Rectal smooth muscle tissue (tissue), 1 donor: ENCODE measurements around the gene SMPD3.

Experiments
- H3K27ac ChIP-seq: one replicate; pipeline ENCODE4 v1.7.0; 2013; ENCODE audit warnings: low read depth, low read length, inconsistent platforms
- H3K27me3 ChIP-seq: one replicate; pipeline ENCODE4 v1.7.0; 2013; ENCODE audit warnings: low read length; ENCODE audit not compliant: control insufficient read depth, insufficient read depth
- H3K36me3 ChIP-seq: one replicate; pipeline ENCODE4 v1.7.0; 2013; ENCODE audit warnings: low read length; ENCODE audit not compliant: control insufficient read depth, insufficient read depth
- H3K4me1 ChIP-seq: one replicate; pipeline ENCODE4 v1.7.0; 2013; ENCODE audit warnings: low read length; ENCODE audit not compliant: control insufficient read depth, insufficient read depth
- H3K4me3 ChIP-seq: one replicate; pipeline ENCODE4 v1.7.0; 2013; ENCODE audit warnings: low read length
- H3K9ac ChIP-seq: one replicate; pipeline ENCODE4 v1.7.0; 2013; ENCODE audit warnings: low read length

Gene SMPD3

DNA sequence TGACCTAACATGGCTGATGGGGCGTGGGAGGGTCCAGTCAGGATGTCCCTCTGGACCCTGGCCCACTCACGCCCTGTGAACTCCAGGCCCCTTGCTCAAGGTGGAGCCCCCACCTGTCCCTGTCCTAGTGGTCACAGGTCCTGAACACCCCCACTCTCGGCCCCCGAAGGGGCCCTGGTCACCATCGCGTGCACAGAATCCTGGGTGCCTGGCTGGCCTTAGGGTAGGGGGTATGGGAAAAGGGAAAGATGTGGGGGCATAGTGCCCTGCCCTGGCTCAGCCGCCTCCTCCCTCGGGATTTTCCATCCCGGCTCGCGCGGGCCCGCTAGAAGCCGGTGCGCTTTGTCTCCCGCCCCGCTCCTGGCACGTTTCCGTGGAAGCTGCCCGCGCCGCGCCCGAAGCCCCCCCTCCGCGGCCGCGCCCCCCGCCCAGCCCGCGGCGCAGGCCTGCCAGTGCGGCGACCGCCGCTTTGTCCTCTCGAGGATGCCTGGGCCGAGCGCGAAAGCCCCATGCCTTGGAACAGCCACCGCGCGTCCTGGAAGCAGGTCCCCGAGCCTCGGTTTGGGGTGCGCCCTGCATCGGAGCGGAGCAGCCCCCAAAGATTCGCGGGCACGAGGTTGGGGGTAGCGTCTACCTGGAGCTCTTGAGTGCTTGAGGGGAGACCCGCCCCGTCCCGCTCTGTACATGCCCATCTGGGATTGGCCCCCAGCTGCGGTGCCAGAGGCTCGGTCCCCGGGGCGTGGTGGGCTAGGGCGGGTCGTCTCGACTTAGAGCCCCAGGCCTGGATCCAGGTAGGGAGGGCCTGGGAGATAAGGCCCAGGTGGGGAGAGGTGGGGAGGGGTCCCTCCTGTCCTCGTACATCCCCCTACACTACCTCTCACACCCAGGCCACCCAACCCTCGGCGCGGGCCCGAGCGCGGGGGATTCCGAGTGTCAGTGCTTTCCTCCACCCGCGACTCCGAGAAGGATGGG is 1.3 kb downstream of the SMPD3 start:
- H3K27ac ChIP-seq, result no peak overlapping the region
- H3K9ac ChIP-seq, result no peak overlapping the region
- H3K4me1 ChIP-seq, result peaks cover 8% of the 10 kb centered on the region
- H3K36me3 ChIP-seq, result no peaks in the 10 kb centered on the region
- peak overlapping the region; percentile 68 for H3K4me3 ChIP-seq
- peaks cover 3% of the 10 kb centered on the region for H3K27me3 ChIP-seq

DNA sequence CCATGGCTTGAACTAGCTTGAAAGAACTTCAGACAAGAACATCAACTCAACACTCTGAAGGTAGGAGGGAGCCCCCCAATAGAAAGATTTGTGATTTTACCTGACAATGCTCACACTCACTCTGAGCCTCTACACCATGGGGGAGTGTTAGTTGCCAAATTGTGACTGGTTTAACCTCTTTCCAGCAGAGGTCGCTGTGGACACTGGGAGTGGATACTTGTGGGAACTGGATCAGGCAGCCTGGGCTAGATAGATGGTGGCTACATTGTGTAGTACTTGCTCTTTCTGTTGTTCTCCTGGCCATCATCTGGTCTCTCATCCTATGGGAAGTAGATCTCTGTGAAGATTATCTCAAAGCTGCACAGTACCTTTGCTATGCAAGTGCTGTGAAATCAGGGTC is 2.9 kb downstream of the SMPD3 start:
- Histone ChIP-seq H3K27me3 (peaks cover 3% of the 10 kb centered on the region), H3K9ac (no peak overlapping the region), H3K4me3 (no peak overlapping the region), H3K36me3 (no peaks in the 10 kb centered on the region), H3K27ac (no peak overlapping the region), H3K4me1 (peaks cover 8% of the 10 kb centered on the region)

DNA sequence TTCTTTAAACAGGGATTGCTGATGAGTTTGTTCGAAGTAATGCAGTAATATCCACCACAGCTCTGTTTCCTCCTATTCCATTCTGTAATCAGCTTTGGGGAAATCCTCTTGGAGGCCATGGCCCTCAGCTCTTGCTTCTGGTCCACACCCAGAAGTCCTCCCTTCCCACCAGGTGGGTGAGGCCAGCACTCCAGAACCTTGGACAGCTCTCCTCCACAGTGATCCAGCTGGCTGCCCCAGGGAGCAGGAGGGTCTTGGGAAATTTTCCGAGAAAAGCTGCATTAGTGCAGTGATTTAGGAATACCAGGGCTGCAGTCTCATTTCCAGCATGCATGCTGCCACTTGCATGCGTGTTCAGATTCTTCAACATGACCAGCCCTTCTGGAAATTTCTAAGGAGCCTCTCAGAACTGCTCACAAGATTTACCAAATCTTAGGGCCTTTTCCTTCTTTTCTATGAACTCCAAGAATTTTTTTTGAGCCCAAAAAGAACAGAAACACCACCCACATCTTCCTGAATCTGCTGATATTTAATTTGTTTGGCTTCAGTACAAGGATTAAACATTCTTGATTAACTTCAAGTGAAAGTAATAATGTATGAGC is 4.2 kb downstream of the SMPD3 start:
- H3K27ac ChIP-seq, result no peak overlapping the region
- H3K36me3 ChIP-seq, result no peaks in the 10 kb centered on the region
- H3K4me3 ChIP-seq, result no peak overlapping the region
- peaks cover 3% of the 10 kb centered on the region for H3K27me3 ChIP-seq
- H3K4me1 ChIP-seq, result peaks cover 8% of the 10 kb centered on the region
- no peak overlapping the region for H3K9ac ChIP-seq

- no peaks in the 10 kb centered on the region for H3K36me3 ChIP-seq
- H3K27me3 ChIP-seq, result no peaks in the 10 kb centered on the region
- no peak overlapping the region for H3K27ac ChIP-seq
- H3K9ac ChIP-seq, result no peak overlapping the region
- H3K4me1 ChIP-seq, result no peaks in the 10 kb centered on the region
- H3K4me3 ChIP-seq, result no peak overlapping the region
Observed at GRCh38 chr16:68436581-68436980, 11.7 kb downstream of the SMPD3 start.

GRCh38 chr16:68434624-68435210 is 13.6 kb downstream of the SMPD3 start:
- Histone ChIP-seq H3K4me3 (no peak overlapping the region), H3K9ac (no peak overlapping the region), H3K27ac (no peak overlapping the region), H3K36me3 (no peaks in the 10 kb centered on the region), H3K27me3 (no peaks in the 10 kb centered on the region), H3K4me1 (no peaks in the 10 kb centered on the region)

- no peak overlapping the region for H3K4me3 ChIP-seq
- H3K27ac ChIP-seq, result no peak overlapping the region
- no peak overlapping the region for H3K9ac ChIP-seq
Observed at GRCh38 chr16:68433316-68433715, 15.0 kb downstream of the SMPD3 start.

GRCh38 chr16:68432701-68433100 is 15.6 kb downstream of the SMPD3 start:
- Histone ChIP-seq H3K27me3 (no peaks in the 10 kb centered on the region), H3K27ac (no peak overlapping the region), H3K4me3 (no peak overlapping the region), H3K9ac (no peak overlapping the region), H3K36me3 (no peaks in the 10 kb centered on the region), H3K4me1 (no peaks in the 10 kb centered on the region)

More at GRCh38 chr16:68433316-68433715, 15.0 kb downstream of the SMPD3 start:
- H3K4me1 ChIP-seq, result no peaks in the 10 kb centered on the region
- H3K36me3 ChIP-seq, result no peaks in the 10 kb centered on the region
- H3K27me3 ChIP-seq, result no peaks in the 10 kb centered on the region

- no peak overlapping the region for H3K9ac ChIP-seq
- no peak overlapping the region for H3K4me3 ChIP-seq
- H3K27ac ChIP-seq, result no peak overlapping the region
- no peaks in the 10 kb centered on the region for H3K27me3 ChIP-seq
- no peaks in the 10 kb centered on the region for H3K4me1 ChIP-seq
- H3K36me3 ChIP-seq, result no peaks in the 10 kb centered on the region
Observed at GRCh38 chr16:68429076-68429854, 19.0 kb downstream of the SMPD3 start.

DNA sequence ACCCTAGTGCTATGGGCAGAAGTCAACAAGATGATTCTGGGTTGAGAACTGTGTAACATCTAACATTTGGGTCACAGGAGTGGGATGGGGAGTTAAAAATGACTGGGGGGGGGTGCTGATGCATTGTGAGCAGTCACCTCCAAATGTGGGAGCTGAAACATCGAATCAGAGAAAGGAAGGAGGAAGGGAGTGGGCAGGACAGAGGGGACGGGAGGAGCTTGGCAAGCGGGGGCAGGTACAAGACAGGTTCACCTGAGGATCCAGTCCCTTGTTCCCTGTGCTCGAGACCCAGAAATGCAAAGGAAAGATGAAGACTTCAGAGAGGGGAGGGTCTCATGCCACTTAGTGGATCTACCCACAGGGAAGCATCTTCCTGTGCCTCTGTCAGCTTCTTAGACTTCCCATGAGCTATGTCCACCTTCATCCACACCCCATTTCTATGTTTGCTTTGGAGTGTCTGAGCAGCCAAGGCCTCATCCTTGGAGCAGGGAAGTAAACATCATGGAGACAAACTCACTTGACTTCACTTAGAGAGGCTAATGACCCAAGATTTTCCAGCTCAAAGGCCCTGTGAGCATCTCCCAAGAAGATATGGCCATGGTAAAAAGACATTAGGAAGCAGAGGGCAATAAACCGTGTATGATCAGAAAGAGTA is 20.5 kb downstream of the SMPD3 start:
- no peak overlapping the region for H3K4me3 ChIP-seq
- H3K27me3 ChIP-seq, result no peaks in the 10 kb centered on the region
- no peaks in the 10 kb centered on the region for H3K4me1 ChIP-seq
- no peak overlapping the region for H3K9ac ChIP-seq
- no peaks in the 10 kb centered on the region for H3K36me3 ChIP-seq
- no peak overlapping the region for H3K27ac ChIP-seq

DNA sequence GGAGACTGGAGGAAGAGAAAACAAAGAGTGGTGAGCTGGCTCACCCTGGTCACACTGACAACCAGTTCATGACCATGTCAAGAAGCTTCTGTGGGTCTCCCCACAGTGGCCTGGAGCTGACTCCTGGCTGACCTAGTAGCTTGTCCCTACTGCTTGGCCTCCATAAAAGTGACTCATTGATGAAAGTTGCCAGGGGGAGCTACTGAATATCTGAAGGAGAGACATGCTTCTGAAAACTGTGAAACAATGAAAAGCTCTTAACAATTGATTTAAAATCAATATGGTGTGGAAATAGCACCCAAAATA is 22.0 kb downstream of the SMPD3 start:
- H3K4me3 ChIP-seq, result no peak overlapping the region
- H3K36me3 ChIP-seq, result no peaks in the 10 kb centered on the region
- H3K9ac ChIP-seq, result no peak overlapping the region
- H3K27ac ChIP-seq, result no peak overlapping the region
- H3K4me1 ChIP-seq, result no peaks in the 10 kb centered on the region
- no peaks in the 10 kb centered on the region for H3K27me3 ChIP-seq

DNA sequence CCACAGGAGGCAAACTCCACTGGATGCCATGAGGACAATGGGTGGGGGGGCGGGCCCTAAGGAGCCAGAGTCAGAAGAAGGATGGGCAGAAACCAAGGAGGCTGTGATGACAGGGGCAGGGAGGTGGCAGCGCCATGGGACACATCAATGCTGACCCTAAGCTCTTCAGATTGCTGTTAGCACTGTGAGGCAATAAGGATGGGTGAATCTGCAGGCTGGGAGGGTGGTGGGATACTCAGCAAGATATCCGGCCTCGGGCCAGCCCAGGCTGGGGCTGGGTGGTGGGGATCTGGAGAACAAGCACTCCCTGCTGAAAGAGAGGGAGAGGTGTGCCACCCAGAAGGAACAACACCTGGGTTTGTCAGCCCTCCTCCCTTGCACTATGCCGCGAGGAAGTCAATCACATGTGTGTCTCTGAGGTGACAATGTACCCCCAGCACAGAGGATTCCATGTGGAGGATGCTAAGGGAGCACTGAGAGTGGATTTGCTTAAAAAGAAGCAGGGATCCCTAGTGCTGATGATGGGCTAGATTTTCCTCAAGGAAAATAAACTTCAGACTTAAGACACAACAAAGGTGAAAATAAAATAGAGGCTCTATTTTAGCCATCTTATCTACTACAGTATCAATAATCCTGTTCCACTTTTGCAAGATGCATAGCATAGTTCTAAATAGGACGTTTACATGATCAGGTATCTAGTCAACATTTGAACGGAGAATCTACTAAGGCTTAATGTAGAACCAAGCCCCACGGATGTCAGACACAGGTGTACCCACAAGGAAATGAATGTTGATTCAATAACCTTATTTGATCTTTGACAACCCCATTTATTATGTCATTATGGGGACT is 22.6 kb downstream of the SMPD3 start:
- Histone ChIP-seq H3K9ac (no peak overlapping the region), H3K36me3 (no peaks in the 10 kb centered on the region), H3K4me1 (no peaks in the 10 kb centered on the region), H3K27ac (no peak overlapping the region), H3K4me3 (no peak overlapping the region), H3K27me3 (no peaks in the 10 kb centered on the region)
